Activated CD4-positive, alpha-beta T cell treated with anti-CD3 and anti-CD28 coated beads, Interleukin-10, Interleukin-2, amounts not matched to agents 100 ng/mL and 50 ng/mL, durations not matched to agents 16 hours and 8 hours (primary cell): ENCODE measurements around the gene NR2C2.
A peak's percentile ranks its signal among the peaks of the same experiment; 100 is the strongest.
"Not testable (repeated sequence)": the region's sequence is repeated elsewhere in the genome, so short reads cannot be mapped to it uniquely, and the experiment has no call there.

Experiments used
- DNase-seq: peaks from one replicate; pipeline ENCODE4 v3.0.0-alpha.2; 2020

NR2C2 gene

DNA sequence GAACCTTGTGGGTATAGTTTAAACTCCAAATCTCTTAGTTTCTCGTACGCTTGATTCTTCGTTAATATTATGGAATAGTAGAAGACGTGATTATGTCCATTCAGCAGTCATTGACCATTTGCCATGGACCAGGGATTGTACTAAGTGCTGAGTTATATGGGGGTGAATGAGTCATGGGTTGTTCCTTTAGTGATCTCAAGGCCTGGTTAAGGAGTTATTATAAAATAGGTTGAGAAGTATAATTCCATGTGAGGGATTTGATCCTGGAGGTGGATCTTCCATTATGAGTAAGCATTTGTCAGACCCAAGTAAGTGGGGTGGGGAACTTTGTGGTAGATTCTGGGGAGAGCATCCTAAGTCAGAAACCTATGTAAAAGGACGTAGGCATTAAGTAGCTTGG is 15.4 kb downstream of the NR2C2 start:
- no peak for DNase-seq

DNA sequence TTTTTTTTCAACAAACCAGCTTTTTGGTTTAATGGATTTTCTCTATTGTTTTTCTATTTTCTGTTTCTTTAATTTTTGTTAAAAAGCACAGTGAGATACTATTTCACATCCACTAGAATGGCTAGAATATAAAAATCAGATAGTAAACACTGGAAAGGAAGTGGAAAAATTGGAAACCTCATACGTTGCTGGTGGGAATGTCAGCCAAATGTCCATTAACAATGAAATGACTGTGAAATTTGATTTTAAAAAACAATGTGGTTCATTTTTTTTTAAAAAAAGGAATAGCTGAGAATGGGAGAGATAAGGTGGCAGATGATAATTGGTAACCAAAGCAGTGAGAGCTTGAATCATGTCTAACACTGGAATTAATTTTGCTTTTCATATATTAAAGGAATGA is 19.9 kb downstream of the NR2C2 start:
- no peak for DNase-seq

DNA sequence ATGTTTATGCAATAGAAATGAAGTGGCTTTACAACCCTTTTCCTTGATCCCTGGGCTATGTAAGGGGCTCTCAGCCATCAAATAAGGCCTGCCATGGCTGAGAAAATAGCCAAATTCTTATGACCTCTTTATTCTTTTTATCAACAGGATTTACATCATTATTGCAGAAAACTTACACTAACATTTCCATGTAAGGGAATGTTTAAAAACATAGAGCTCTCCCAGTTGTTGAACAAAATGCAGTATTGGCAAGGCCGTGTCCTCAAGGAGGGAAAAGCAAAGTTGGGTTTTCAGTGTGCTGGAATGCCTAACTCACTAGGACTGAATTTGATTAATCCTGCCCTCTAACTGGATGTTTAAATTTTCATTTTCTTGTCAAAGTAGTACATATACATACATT is 22.3 kb downstream of the NR2C2 start:
- no peak for DNase-seq

DNA sequence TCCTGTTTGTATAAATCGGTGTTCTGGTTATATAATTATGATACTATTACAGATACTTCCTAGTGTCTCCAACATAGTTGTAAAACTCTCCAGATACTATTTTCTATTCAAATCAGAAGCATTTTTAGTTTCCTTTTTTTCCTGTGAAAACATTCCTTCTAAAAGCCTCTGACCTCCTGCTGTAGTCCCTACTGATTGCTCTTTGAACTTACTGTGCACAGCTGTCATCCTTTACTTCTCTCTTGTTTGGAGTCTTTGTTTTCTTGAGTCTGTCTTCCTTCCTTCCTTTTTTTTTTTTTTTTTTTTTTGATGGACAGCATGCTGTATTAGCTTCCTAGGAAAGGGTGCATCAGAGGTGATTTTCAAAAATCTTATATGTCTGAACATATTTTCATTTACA is 28.9 kb downstream of the NR2C2 start:
- DNase-seq = no peak

DNA sequence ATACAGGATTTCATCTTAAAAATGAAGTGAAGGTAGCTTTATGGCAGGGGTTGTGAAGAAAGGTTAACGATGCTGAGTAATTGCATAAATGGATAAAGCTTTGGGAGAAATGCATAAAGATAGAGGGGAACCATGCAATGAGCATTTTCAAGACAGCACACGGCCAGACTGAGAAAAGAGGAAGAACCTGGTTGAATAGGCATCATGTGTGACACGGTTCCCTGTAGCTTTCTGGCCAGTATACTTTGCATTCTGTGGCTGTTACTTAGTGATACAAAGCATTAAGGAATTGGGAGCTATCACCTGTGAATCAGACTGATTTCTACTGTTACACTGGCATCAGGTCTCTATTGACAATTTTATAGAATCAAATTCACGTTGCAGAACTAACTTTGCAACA is 33.3 kb downstream of the NR2C2 start:
- no peak for DNase-seq

DNA sequence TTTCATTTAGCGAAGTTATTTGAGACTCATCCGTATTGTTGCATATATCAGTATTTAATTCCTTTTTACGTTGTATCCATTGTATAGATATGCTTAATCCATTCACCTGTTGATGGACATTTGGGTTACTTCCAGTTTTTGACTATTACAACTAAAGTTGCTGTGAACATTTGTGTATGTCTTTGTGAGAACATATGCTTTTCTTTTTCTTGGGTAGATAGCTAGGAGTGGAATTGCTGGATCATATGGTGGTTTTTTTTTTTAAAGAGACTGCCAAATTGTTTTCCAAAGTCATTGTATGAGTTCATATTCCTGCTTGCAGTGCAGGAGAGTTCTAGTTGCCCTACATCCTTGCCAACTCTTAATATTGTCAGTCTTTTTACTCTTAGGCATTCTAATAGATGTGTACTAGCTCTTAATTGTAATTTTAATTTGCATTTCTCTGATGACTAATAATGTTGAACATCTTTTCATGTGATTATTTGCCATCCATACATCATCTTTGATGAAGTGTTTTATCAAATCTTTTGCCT is 37.3 kb downstream of the NR2C2 start:
- no peak for DNase-seq

DNA sequence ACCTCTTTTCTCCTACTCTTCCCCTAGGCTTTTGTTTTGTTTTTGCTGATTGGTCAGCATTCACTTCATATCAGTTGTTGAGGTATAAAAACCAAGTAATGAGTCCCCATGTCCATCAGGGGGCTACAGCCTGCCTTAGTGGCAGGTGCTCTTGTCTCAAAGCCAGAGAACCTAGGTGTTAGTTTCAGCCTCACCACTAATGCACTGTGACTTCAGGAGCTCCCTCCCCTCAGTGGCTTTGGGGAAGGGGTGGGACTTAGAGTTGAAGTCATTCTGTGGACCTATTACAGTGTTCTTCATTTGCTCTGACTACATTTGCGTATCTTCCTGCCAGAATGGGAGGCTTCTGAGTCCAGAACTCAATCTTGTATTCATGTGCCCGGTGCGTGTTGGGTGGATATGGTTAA is 41.6 kb downstream of the NR2C2 start:
- peak; percentile 64 for DNase-seq

DNA sequence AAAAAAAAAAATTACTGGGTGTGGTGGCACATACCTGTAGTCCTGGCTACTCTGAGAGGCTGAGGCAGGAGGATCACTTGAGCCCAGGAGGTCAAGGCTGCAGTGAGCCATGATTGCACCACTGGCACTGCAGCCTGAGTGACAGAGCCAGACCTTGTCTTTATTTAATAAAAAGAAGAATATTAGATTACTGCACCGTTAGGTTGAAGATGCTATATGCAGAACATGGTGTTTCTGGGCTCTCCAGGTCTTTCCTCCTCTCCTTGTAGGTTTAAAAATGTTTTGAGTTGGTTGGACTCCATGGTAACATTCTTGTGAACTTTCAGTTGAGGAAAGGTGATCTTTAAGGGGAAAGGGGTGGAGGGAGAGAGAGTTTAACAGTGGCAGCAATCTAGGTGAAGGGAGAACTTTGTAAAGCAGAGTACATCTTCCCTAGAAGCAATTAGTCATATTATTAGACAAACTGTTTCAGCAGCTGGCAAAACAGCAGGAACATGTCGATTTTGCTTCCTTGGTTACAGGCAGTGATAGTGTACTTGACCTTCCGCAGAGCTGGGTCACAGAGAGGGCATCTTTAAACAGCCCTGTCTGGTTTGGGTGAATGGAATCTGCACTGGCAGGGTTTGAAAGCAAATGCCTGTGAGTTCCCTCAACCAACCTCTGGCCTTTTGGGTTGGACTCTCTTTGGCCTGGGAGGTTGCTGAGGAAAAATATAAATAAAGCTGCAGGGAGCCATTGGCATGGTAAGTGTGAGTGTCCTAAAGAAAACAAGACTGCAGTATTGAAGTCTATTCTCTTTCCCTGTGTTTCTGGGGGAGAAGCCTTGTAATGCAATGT is 42.8 kb downstream of the NR2C2 start:
- DNase-seq = no peak

DNA sequence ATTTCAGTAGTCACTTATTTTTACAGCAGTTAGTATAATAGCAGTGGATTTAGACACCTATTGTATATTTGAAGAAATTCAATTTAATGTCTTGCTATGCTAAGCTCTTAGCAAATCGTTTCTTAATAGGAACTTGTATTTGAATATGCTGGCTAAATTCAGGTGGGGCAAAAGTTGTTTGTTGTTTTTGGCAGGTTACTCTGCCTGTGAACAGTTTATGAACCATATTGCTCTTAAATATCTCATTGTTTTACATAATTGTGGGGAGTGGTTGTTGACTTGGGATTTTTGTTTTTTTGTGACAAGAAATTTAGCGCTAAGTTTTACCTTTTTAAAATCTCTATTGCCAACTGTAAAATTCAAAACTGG is 43.4 kb downstream of the NR2C2 start:
- DNase-seq = no peak

DNA sequence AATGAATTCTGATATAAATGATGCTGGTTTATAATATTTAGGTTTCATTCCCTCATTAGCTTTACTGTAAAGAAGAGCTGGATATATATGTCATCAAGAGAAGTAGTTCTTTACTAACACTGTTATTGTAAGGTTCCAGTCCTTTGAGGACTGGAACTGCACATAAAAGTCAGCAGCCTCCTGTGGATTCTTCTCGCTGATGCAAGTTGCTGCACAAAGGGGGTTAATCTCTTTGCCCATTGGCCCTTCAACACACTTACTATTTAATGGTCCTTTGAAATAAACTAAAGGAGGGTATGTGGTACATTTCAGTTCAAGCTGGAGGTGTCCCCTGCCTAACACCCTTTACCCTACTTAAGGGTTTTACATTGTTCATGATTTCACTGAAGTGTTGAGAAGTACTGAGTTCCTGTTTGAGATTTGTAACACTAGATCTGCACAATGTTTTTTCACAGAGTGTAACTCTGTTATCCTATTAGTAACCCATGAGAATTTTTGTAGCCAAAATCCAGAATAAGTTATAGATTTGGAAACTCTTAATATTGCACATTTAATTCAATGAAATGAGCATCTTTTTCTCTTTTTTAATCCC is 43.9 kb downstream of the NR2C2 start:
- DNase-seq = no peak

DNA sequence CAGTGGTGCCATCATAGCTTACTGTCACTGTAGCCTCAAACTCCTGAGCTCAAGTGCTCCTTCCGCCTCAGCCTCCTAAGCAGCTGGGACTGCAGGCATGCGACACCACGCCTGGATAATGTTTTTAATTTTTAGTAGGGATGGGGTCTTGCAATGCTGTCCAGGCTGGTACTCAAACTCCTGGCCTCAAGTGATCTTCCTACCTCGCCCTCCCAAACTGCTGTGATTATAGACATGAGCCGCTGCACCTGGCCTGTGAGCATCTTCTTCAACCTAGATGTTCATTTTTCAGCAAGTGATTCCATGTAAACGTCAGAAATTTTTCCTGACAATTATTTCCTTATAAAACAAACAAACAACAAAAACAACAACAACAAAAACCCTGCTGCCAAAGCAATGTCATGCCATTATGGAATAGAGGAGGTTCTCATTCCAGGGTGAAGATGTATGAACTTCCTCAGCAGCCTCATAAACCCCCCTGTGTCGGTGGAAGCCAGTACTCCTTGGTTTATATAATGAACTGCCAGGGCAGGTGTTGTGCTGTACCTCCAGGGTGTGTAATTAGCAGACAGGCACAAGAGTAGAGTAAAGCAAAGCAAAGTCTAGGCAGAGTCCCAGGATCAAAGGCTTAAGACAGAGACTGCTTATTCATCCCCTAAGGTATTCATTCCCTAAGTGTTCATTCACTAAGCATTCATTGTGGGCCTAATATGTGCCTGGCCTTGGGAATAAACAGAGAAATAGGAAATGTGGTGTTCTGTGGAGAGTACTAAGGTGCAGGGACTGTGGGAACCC is 44.6 kb downstream of the NR2C2 start:
- no peak for DNase-seq

DNA sequence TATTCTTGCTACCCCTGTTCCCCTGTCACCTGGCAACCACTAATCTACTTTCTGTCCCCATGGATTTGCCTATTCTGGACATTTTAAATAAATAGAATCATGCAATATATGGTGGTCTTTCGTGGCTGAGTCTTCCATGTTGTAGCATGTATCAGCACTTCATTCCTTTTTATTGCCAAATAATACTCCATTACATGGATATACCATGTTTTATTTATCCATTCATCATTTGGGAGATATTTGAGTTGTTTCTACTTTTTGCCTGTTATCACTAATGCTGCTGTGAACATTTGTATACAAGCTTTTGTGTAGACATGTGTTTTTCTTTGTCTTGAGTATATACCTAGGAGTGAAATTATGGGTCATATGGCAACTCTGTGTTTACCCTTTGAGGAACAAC is 50.6 kb downstream of the NR2C2 start:
- no peak for DNase-seq

DNA sequence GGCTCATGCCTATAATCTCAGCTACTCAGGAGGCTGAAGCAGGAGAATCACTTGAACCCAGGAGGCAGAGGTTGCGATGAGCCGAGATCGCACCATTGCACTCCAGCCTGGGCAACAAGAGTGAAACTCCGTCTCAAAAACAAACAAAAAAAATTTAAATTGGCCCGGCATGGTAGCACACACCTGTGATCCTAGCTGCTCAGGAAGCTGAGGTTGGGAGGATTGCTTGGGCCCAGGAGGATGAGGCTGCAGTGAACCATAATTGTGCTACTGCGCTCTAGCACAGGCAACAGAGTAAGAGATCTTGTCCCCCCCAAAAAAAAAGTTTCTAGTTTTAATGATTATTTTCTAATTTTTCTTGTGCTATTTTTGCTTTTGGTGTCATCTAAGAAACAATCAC is 51.8 kb downstream of the NR2C2 start:
- not testable (repeated sequence) for DNase-seq

DNA sequence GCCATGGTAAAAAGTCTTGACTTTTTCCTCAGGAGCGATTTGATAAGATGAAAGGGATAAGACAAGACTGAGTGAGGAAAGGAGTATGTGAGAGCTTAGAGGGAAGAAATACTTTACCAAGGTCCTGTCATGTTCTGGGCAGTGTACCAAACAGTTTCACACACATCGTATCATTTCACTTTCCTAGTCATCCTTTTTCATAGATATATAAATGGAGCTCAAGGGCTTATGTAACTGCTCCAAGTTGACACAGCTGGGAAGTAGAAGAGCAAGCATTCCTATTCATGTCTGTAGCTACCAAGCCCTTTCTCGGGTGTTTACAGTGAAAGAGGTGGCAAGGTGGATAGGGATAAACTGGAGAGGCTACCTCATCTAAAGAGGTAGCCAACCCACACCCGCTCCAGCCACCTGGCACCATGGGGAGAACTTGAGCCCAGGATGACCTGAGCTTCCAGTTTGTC is 60.3 kb downstream of the NR2C2 start:
- no peak for DNase-seq

DNA sequence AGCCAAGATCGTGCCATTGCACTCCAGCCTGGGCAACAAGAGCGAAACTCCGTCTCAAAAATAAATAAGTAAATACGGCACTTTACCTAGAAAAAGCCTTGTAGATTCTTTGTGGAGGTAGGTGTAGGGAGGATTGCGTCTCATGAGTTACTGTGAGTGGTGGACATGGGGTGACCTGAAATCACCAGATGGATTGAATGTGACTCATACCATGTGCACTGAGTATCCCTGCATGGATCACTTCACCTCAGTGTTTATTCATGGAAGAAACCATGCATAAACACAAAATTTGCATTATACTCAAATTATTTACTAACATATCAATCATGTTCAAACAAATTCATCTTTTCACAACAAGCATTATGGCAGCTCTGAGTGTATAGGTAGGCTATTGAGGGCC is 61.8 kb downstream of the NR2C2 start:
- DNase-seq = no peak

DNA sequence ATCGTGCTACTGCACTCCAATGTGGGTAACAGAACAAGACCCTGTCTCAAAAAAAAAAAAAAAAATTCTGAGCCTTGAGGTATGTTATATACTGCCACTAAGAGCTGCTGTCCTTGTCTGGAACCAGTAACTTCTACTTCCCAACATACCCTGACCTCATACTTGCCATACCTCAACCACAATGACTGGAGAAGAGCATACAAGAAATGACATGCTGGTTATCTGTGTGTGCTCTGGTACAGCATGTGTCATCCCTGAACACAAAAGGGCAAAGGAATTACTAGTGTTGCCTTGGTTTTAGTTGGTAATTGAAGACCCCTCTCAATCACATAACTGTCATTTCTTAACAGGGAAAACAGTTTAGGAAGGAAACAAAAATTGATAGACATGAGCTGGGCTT is 63.3 kb downstream of the NR2C2 start:
- no peak for DNase-seq

DNA sequence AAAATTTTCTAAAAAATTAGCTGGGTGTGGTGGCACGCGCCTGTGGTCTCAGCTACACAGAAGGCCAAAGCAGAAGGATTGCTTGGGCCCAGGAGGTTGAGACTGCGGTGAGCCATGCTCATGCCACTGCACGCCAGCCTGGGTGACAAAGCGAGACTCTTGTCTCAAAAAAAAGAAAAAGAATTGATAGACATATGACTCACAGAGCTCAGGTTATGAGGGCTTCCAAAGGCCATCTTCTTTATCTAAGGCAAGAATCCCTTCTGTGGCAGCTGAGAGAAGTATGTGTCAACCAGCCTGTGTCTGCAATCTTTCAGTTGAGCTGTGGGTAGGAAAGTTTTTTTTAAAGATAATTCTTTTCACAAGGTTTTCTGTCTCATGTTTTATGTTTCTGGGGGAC is 63.8 kb downstream of the NR2C2 start:
- no peak for DNase-seq

DNA sequence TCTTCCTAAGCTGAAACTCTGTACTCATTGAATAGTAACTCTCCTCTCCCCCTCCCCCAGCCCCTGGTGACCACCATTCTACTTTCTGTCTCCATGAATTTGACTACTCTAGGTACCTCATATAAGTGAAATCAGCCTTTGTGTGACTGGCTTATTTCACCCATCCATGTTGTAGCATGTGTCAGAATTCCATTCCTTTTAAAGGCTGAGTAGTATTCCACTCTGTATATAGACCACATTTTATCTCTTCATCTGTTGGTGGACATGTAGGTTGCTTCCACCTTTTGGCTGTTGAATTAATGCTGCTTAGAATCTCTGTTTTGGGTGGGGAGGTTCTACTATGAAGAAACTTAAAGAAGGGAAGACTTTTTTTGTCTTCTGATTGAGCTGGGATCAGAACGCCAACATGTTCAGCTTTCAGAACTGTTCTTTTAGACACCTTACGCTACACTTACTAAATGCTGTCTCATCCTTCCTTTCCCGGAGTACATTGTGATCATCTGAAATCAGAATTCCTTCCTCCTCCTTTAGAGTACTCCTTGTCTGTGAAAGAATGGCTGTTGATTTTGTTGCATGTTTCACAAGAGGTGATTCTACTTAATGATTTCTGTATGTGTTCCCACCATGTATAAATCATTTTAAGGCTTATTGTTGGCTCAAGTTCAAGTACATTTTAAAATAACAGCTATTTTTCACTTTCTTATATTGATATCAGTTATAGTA is 67.4 kb downstream of the NR2C2 start:
- no peak for DNase-seq

DNA sequence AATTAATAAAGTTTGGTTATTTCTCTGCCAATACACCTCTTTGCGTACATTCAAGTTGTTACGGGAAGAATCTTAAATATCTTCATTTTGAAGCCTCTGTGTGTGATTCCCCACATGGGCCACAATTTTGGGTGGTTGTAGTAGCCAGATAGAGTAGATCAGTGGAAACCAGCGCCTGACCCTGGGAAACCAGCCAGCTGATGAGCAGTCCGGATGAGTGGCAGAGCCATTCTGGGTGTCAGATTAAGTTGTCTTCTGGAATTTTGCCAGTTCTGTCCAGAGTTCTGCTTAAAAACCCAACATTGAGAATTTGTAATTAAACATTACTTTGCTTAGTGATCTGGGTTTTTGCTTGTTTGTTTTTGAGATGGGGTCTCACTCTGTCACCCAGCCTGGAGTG is 68.1 kb downstream of the NR2C2 start:
- no peak for DNase-seq

DNA sequence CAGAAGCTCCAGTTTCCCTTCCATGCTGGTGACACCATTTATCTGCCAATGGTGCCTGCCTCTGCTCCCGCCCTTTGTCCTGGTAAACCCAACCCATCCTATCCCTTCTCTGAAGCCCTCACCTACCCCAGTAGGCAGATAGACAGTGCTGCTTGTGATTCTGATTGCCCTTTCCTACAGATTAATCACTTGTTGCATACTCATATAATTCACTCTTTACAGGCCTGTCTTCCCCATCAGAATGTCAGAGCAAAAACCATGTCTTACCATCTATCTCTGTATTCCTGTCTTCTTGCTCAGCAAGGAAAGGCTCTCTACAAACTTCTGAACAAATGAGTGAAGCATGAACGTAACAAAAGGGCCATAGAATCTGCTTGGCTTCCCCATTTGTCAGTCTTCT is 69.8 kb downstream of the NR2C2 start:
- no peak for DNase-seq

DNA sequence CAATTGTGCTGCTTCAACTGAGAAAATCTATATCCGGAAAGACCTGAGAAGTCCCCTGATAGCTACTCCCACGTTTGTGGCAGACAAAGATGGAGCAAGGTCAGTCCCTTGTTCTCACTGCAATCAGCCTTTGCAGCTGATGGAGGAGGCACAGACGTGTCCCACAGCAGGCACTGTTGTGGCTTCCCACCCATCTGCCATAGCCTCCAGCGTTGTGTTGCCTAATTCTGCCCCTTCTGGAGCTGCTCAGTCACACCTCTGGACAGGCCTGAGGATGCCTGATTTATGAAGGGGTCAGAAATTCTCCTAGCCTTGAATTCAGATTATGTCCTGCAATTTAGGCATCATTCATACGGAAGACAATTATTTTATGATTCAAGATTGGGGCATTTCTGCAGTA is 75.9 kb downstream of the NR2C2 start:
- DNase-seq = no peak

DNA sequence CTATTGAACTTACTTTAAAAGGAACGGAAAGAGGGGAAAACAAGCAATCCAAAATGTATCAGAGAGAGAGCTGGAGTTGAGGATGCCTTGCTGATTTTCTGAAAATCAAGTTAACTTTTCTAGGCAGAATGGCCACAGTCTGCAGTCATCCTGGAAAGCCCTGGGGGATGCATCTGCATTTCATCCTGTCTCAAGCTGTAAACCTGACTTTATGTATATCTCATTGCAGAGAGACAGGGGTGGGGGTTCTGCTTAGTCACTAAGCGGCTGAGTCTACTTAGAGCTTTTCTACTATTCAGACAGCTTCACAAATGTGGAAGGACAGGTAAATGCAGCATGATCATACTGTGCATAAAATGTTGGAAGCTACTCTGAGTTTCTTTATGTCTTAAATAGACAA is 76.3 kb downstream of the NR2C2 start:
- no peak for DNase-seq

DNA sequence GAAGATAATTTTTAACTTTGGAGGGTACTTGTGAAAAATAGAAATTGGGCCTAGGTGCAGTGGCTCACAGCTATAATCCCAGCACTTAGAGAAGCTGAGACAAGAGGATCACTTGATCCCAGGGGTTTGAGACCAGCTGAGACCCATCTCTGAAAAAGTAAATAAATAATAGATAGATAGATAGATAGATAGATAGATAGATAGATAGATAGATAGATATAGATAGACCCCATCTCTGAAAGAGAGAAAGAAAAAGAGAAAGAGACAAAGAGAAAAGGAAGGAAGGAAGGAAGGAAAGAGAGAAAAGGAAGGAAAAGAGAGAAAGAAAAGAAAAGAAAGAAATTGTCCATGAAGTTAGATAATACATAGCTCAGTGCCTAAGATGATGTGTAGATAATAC is 82.2 kb downstream of the NR2C2 start:
- no peak for DNase-seq
